Tibial nerve (tissue), 4 donors: Measurements from ENCODE around the gene CBL.
"Not testable (repeated sequence)": the region's sequence is repeated elsewhere in the genome, so short reads cannot be mapped to it uniquely, and the experiment has no call there.

Experiments
- CTCF ChIP-seq, 5 experiments: fragments of 200-600 bp in 3 of 5; fragments of 450-650 bp in 2 of 5; sonication (generic) in 3 of 5; IDR thresholded peaks; one replicate each; pipeline ENCODE4 v1.5.1; 2016 to 2019; ENCODE audit warnings: antibody characterized with exemption in 5 of 5, mild to moderate bottlenecking in 3 of 5, moderate library complexity in 2 of 5
- EP300 ChIP-seq, 2 donors: sonication (generic); formaldehyde crosslinking; IDR thresholded peaks; one replicate each; pipeline ENCODE4 v1.6.1; 2017; ENCODE audit warnings: antibody characterized with exemption in 2 of 2, mild to moderate bottlenecking in 1 of 2
- POLR2A ChIP-seq, 2 donors: fragments of 450-650 bp; IDR thresholded peaks; one replicate each; pipeline ENCODE4 v1.6.1; 2017; ENCODE audit warnings: antibody characterized with exemption in 2 of 2, mild to moderate bottlenecking in 2 of 2, moderate library complexity in 2 of 2

DNA sequence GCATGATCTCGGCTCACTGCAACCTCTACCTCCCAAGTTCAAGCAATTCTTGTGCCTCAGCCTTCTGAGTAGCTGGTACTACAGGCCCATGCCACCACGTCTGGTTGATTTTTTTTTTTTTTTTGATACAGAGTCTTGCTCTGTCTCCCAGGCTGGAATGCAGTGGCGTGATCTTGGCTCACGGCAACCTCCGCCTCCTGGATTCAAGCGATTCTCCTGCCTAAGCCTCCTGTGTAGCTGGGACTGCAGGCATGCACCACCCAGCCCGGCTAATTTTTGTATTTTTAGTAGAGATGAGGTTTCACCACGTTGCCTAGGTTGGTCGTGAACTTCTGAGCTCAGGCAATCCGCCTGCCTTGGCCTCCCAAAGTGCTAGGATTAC lies 39.1 kb upstream of the CBL start:
- not testable (repeated sequence) for TF ChIP-seq CTCF, POLR2A, EP300 (IDR thresholded peaks at IDR 0.05)
